H9 (cell line): ENCODE results near the gene FHOD1. TPM values are rescaled to one million over a fixed set of nuclear protein-coding genes. Genes with fewer than 3 reads are reported as not detected.

Experiments used
- DNase-seq: peaks from one replicate; pipeline ENCODE4 v3.0.0-alpha.2; 2017
- H2AFZ ChIP-seq: one replicate; pipeline ENCODE4 v1.6.1; 2013; ENCODE audit warnings: mild to moderate bottlenecking, low read length, control low read depth, moderate library complexity
- H2AK5ac ChIP-seq: 2 replicates; pipeline ENCODE4 v1.6.1; 2013; ENCODE audit warnings: low read length, control low read depth, mixed read lengths; ENCODE audit not compliant: insufficient read length
- H2BK120ac ChIP-seq: one replicate; pipeline ENCODE4 v1.6.1; 2013; ENCODE audit warnings: low read depth, mild to moderate bottlenecking, low read length, control low read depth, inconsistent platforms; ENCODE audit not compliant: poor library complexity, severe bottlenecking
- H2BK12ac ChIP-seq: 2 replicates; pipeline ENCODE4 v1.6.1; 2013; ENCODE audit warnings: low read length, control low read depth, mixed read lengths, low read depth; ENCODE audit not compliant: insufficient read length
- H2BK15ac ChIP-seq: 2 replicates; pipeline ENCODE4 v1.6.1; 2013; ENCODE audit warnings: low read depth, low read length, control low read depth
- H2BK20ac ChIP-seq: one replicate; pipeline ENCODE4 v1.6.1; 2013; ENCODE audit warnings: low read depth, mild to moderate bottlenecking, low read length, control low read depth, inconsistent platforms; ENCODE audit not compliant: poor library complexity, severe bottlenecking
- H2BK5ac ChIP-seq: 2 replicates; pipeline ENCODE4 v1.6.1; 2013; ENCODE audit warnings: low read length, control low read depth, mixed read lengths; ENCODE audit not compliant: insufficient read length
- H3K14ac ChIP-seq: 2 replicates; pipeline ENCODE4 v1.6.1; 2013; ENCODE audit warnings: low read length, control low read depth; ENCODE audit not compliant: insufficient read depth
- H3K18ac ChIP-seq: 2 replicates; pipeline ENCODE4 v1.6.1; 2013; ENCODE audit warnings: low read depth, mild to moderate bottlenecking, mixed read lengths, low read length, control low read depth; ENCODE audit not compliant: insufficient read length
- H3K23ac ChIP-seq: 2 replicates; pipeline ENCODE4 v1.6.1; 2013; ENCODE audit warnings: low read length, control low read depth, mixed read lengths, low read depth; ENCODE audit not compliant: insufficient read length
- H3K23me2 ChIP-seq: 2 replicates; pipeline ENCODE4 v1.6.1; 2013; ENCODE audit warnings: low read depth, mild to moderate bottlenecking, mixed read lengths, low read length, control low read depth; ENCODE audit not compliant: insufficient read length, poor library complexity, severe bottlenecking
- H3K27ac ChIP-seq: 2 replicates; pipeline ENCODE4 v1.5.1; 2013; ENCODE audit warnings: low read length, control low read depth, mixed read lengths, low read depth; ENCODE audit not compliant: insufficient read length
- H3K27me3 ChIP-seq: 2 replicates; pipeline ENCODE4 v1.6.1; 2013; ENCODE audit warnings: low read length, control low read depth, inconsistent platforms; ENCODE audit not compliant: insufficient read depth
- H3K4ac ChIP-seq: 2 replicates; pipeline ENCODE4 v1.6.1; 2013; ENCODE audit warnings: low read depth, mild to moderate bottlenecking, control low read depth, inconsistent platforms, low read length, moderate library complexity
- H3K4me1 ChIP-seq: 2 replicates; pipeline ENCODE4 v1.6.1; 2013; ENCODE audit warnings: low read length, control low read depth, inconsistent platforms; ENCODE audit not compliant: insufficient read depth
- H3K4me2 ChIP-seq: 2 replicates; pipeline ENCODE4 v1.6.1; 2013; ENCODE audit warnings: low read length, control low read depth, mixed read lengths; ENCODE audit not compliant: insufficient read length, insufficient read depth
- H3K56ac ChIP-seq: 2 replicates; pipeline ENCODE4 v1.6.1; 2013; ENCODE audit warnings: low read depth, mild to moderate bottlenecking, mixed read lengths, low read length, control low read depth; ENCODE audit not compliant: insufficient read length
- H3K79me1 ChIP-seq: 2 replicates; pipeline ENCODE4 v1.6.1; 2013; ENCODE audit warnings: low read depth, mild to moderate bottlenecking, moderate library complexity, low read length, control low read depth, inconsistent platforms; ENCODE audit not compliant: insufficient read depth, poor library complexity, severe bottlenecking
- H3K79me2 ChIP-seq: 2 replicates; pipeline ENCODE4 v1.6.1; 2013; ENCODE audit warnings: low read length, control low read depth, inconsistent platforms; ENCODE audit not compliant: insufficient read depth
- H3K9ac ChIP-seq: 2 replicates; pipeline ENCODE4 v1.6.1; 2013; ENCODE audit warnings: low read length, control low read depth, mixed read lengths; ENCODE audit not compliant: insufficient read length; ENCODE audit errors: extremely low read depth
- H3K9me3 ChIP-seq: one replicate; pipeline ENCODE4 v1.6.1; 2013; ENCODE audit warnings: low read depth, low read length, inconsistent platforms; ENCODE audit not compliant: control insufficient read depth
- H3T11ph ChIP-seq: one replicate; pipeline ENCODE4 v1.6.1; 2013; ENCODE audit warnings: mild to moderate bottlenecking, low read length, control low read depth, inconsistent platforms
- H4K20me1 ChIP-seq: one replicate; pipeline ENCODE4 v1.6.1; 2013; ENCODE audit not compliant: control insufficient read depth, insufficient read length, insufficient read depth
- H4K5ac ChIP-seq: 2 replicates; pipeline ENCODE4 v1.6.1; 2013; ENCODE audit warnings: low read depth, mild to moderate bottlenecking, mixed read lengths, low read length, control low read depth; ENCODE audit not compliant: insufficient read length
- H4K8ac ChIP-seq: replicated peaks from 2 replicates; pipeline ENCODE4 v1.6.1; 2013; ENCODE audit warnings: low read length, control low read depth, mixed read lengths, low read depth; ENCODE audit not compliant: insufficient read length
- H4K91ac ChIP-seq: 2 replicates; pipeline ENCODE4 v1.6.1; 2013; ENCODE audit warnings: low read depth, mild to moderate bottlenecking, moderate library complexity, mixed read lengths, low read length, control low read depth; ENCODE audit not compliant: insufficient read length
- H3K27ac Mint-ChIP-seq, 3 experiments: 2 replicates in 2 of 3; 3 replicates in 1 of 3; pipeline ENCODE4 v1.8.0; 2020 to 2021; ENCODE audit warnings: mixed read lengths in 3 of 3, mild to moderate bottlenecking in 1 of 3, moderate library complexity in 1 of 3
- H3K27me3 Mint-ChIP-seq: 2 replicates; pipeline ENCODE4 v1.8.0; 2021; ENCODE audit warnings: low read depth, mild to moderate bottlenecking, moderate library complexity, mixed read lengths
- H3K36me3 Mint-ChIP-seq, 3 experiments: 2 replicates in 2 of 3; 3 replicates in 1 of 3; pipeline ENCODE4 v1.8.0; 2020 to 2021; ENCODE audit warnings: low read depth in 3 of 3, mixed read lengths in 3 of 3; ENCODE audit not compliant: insufficient read depth in 1 of 3
- H3K4me1 Mint-ChIP-seq, 2 experiments: 2 replicates each; pipeline ENCODE4 v1.8.0; 2020; ENCODE audit warnings: mixed read lengths in 2 of 2
- H3K4me3 Mint-ChIP-seq, 2 experiments: 2 replicates in 1 of 2; 3 replicates in 1 of 2; pipeline ENCODE4 v1.8.0; 2020 to 2021; ENCODE audit warnings: mild to moderate bottlenecking in 2 of 2, mixed read lengths in 2 of 2, moderate library complexity in 1 of 2
- H3K9me3 Mint-ChIP-seq, 2 experiments: 2 replicates in 1 of 2; 3 replicates in 1 of 2; pipeline ENCODE4 v1.8.0; 2020; ENCODE audit warnings: mild to moderate bottlenecking in 2 of 2, mixed read lengths in 2 of 2, moderate library complexity in 1 of 2
- WGBS: extraction: QIAGEN DNeasy Blood & Tissue Kit; methylation state at CpG from one replicate; pipeline ENCODE4 v1.1.7; 2013; ENCODE audit warnings: missing lambda C conversion rate, low lambda C conversion rate, mixed read lengths; ENCODE audit not compliant: insufficient read length; ENCODE audit errors: extremely low coverage; 5-methylcytosine and 5-hydroxymethylcytosine counted together
- total RNA-seq: library from RNA; stranded (reverse); gene quantifications from 2 replicates; pipeline ENCODE4 v1.2.1, GENCODE V29; 2021
- TF ChIP-seq, protein P1 (sequence below): fragments of 200-600 bp; sonication (generic); conservative IDR thresholded peaks from 3 replicates; pipeline ENCODE4 v1.8.0; 2021; ENCODE audit warnings: antibody characterized with exemption, mild to moderate bottlenecking

Gene FHOD1
- total RNA-seq, 1 experiment from 2014 or later = 67.0 TPM

DNA sequence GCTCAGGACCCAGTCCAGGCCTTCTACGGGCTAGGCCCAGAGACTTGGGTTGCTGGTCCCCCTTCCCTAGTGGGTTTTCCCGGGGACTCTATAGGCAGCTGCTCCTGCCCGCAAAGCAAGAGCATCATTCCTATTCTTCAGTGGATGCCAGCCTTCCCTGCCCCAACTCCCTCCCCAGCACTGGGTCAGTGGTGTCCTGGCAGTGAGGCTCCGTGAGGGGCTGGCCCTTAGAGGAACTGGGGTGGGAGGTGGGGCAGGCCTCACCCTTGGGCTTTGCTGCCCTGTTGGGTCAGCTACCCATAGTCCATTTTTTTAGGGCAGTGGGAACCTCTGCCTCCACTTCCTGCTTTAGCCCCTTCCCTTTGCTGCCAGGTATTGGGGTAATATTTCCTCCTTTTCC lies 24.2 kb upstream of the FHOD1 start:
- Histone ChIP-seq H2BK5ac (no peak overlapping the region), H3T11ph (no peak overlapping the region), H4K91ac (no peak overlapping the region), H3K23ac (no peak overlapping the region), H2AK5ac (no peak overlapping the region), H3K27ac (no peak overlapping the region), H3K79me1 (no peaks in the 10 kb centered on the region), H2BK15ac (no peak overlapping the region), H4K8ac (no peak overlapping the region), H2BK120ac (no peak overlapping the region), H3K56ac (no peak overlapping the region), H4K5ac (no peak overlapping the region), H3K4me1 (no peaks in the 10 kb centered on the region), H2BK20ac (no peak overlapping the region), H3K9ac (no peak overlapping the region), H3K79me2 (no peaks in the 10 kb centered on the region), H2BK12ac (no peak overlapping the region), H3K23me2 (no peaks in the 10 kb centered on the region), H3K27me3 (no peaks in the 10 kb centered on the region; the same call in 1 of the 2 replicates), H3K4me2 (no peak overlapping the region), H3K4ac (no peak overlapping the region), H3K9me3 (no peaks in the 10 kb centered on the region), H4K20me1 (no peaks in the 10 kb centered on the region), H2AFZ (no peak overlapping the region), H3K14ac (no peak overlapping the region), H3K18ac (no peak overlapping the region)
- H3K36me3 Mint-ChIP-seq = peaks cover 0 to 2% (median 0%) of the 10 kb centered on the region in 3 experiments; a peak in 2 of 7 replicates
- WGBS = no CpG with 5 or more reads among the region's 4 CpGs
- H3K27me3 Mint-ChIP-seq = no peaks in the 10 kb centered on the region; the same call in 1 of the 2 replicates
- no peak for DNase-seq
- H3K9me3 Mint-ChIP-seq = no peaks in the 10 kb centered on the region
- TF ChIP-seq, protein P1, sequence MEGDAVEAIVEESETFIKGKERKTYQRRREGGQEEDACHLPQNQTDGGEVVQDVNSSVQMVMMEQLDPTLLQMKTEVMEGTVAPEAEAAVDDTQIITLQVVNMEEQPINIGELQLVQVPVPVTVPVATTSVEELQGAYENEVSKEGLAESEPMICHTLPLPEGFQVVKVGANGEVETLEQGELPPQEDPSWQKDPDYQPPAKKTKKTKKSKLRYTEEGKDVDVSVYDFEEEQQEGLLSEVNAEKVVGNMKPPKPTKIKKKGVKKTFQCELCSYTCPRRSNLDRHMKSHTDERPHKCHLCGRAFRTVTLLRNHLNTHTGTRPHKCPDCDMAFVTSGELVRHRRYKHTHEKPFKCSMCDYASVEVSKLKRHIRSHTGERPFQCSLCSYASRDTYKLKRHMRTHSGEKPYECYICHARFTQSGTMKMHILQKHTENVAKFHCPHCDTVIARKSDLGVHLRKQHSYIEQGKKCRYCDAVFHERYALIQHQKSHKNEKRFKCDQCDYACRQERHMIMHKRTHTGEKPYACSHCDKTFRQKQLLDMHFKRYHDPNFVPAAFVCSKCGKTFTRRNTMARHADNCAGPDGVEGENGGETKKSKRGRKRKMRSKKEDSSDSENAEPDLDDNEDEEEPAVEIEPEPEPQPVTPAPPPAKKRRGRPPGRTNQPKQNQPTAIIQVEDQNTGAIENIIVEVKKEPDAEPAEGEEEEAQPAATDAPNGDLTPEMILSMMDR = no peak
- no peak overlapping the region for H3K4me3 Mint-ChIP-seq
- peaks cover 0 to 4% of the 10 kb centered on the region in 2 experiments; a peak in 1 of 4 replicates for H3K4me1 Mint-ChIP-seq
- H3K27ac Mint-ChIP-seq = no peak overlapping the region
